AG04449 (cell line): ENCODE results near the gene SLC25A27.

Experiments used
- CTCF ChIA-PET: fragments of 350-600 bp; formaldehyde crosslinking; extraction: SDS; loops from one replicate; lab custom pipeline; 2021; ENCODE audit warnings: antibody characterized with exemption; lab: Yijun Ruan, JAX
- POLR2A ChIA-PET: fragments of 400-600, 350-600 bp; formaldehyde crosslinking; extraction: SDS; loops from one replicate; lab custom pipeline; 2020; ENCODE audit warnings: antibody characterized with exemption, inconsistent platforms; lab: Yijun Ruan, JAX
- DNase-seq: peaks from one replicate; pipeline ENCODE4 v3.0.0-alpha.2; 2010; ENCODE audit warnings: low read depth, low spot score
- H3K4me3 ChIP-seq: 2 replicates; pipeline ENCODE4 v1.5.1; 2011; ENCODE audit warnings: low read depth, mild to moderate bottlenecking, control low read depth, low read length
- CTCF ChIP-seq: IDR thresholded peaks from one replicate; pipeline ENCODE4 v1.5.1; 2011; ENCODE audit warnings: mild to moderate bottlenecking, moderate library complexity, low read length, control low read depth, inconsistent platforms; ENCODE audit not compliant: insufficient read depth; ENCODE audit errors: missing control alignments

The SLC25A27 gene

DNA sequence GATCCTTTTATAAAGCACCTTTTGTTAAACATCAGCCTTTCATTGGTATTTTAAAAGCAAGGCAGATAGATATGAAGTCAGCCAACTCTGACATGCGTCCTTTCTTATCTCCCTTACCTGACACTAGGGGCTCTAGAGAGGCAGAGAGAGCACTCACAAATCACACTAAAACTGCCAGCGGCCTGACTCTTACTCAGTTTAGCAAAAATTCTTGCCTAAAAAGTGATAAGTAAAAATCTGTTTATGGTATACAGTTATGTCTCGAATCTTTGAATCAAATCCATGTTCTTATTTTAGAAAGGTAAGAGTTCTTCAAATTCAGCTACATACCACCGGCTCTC, 24.5 kb downstream of the SLC25A27 start:
- CTCF ChIA-PET: no interaction called here
- no peak overlapping the region for H3K4me3 ChIP-seq
- DNase-seq: no peak
- POLR2A ChIA-PET: no interaction called here
- no peak for TF ChIP-seq CTCF

- ChIA-PET CTCF (no interaction called here), POLR2A (no interaction called here)
- peak; percentile 17 for DNase-seq
- no peak for TF ChIP-seq CTCF
- H3K4me3 ChIP-seq: no peak overlapping the region
Measured at GRCh38 chr6:46684771-46685170, 32.0 kb downstream of the SLC25A27 start.

DNA sequence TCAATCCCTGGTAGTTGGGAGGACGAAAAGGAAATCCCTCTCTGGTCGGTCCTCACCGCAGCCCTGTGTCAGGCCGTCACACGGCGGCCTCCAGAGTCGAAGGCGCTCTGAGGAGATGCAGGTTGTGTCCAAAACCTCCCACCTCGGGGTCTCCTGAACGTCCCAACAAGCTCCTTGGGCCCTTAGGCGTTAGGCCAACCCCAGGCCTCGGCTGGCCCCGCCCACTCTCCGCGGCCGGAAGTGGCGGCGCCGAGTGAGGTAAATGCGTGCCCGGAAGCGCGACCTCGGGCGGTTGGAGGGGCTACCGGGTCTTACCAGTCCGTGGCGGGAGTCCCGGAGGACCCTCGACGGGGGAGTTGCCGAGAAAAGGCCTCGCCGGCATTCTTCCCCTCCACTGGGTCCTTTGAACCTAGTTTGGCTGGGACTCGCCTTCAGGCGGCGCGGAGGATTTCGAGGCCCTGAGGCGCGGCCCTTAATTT, 34.9 kb downstream of the SLC25A27 start, which contains the start of gene TDRD6:
TSS of gene TDRD6 (plus strand) at position 267 of the 479 bp plus-strand sequence. CDS start 244 bp downstream, outside the sequence.
- no peak within 1 kb of the TSS for H3K4me3 ChIP-seq
- no peak for DNase-seq

DNA sequence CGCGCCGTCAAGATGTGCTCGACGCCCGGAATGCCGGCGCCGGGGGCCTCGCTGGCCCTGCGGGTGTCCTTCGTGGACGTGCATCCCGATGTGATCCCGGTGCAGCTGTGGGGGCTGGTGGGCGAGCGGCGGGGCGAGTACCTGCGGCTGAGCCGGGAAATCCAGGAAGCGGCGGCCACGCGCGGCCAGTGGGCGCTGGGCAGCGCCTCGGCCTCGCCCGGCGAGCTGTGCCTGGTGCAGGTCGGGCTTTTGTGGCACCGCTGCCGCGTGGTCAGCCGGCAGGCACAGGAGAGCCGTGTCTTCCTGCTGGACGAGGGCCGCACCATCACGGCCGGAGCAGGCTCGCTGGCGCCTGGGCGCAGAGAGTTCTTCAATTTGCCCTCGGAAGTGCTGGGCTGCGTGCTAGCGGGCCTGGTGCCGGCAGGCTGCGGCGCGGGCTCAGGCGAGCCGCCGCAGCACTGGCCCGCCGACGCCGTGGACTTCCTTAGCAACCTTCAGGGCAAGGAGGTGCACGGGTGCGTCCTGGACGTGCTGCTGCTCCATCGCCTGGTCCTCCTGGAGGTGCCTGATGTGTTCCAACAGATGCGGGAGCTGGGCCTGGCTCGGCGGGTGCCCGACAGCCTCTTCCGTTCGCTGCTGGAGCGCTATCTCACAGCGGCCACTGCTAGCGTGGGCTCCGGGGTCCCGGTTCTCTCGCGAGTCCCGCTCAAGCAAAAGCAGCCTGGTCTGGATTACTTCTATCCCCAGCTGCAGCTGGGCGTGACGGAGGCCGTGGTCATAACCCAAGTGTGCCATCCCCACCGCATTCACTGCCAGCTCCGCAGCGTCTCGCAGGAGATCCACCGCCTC, 35.6 kb downstream of the SLC25A27 start:
- CTCF ChIA-PET: no interaction called here

More for the DNA sequence above, 34.9 kb downstream of the SLC25A27 start, which contains the start of gene TDRD6:
- POLR2A ChIA-PET: no interaction called here
- no peak for TF ChIP-seq CTCF
- CTCF ChIA-PET: no interaction called here

DNA sequence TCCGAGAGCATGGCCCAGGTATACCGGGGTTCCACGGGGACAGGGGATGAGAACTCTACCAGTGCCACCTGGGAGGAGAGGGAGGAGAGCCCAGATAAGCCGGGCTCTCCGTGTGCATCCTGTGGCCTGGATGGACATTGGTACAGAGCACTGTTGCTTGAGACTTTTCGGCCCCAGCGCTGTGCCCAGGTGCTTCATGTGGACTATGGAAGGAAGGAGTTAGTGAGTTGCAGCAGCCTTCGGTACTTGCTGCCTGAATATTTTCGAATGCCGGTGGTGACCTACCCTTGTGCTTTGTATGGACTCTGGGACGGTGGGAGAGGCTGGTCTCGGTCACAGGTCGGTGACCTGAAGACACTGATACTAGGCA, 36.2 kb downstream of the SLC25A27 start:
- no peak overlapping the region for H3K4me3 ChIP-seq
- DNase-seq: no peak
- ChIA-PET POLR2A (no interaction called here), CTCF (no interaction called here)
- no peak for TF ChIP-seq CTCF

More for the DNA sequence above, 35.6 kb downstream of the SLC25A27 start:
- TF ChIP-seq CTCF: no peak
- POLR2A ChIA-PET: no interaction called here
- no peak overlapping the region for H3K4me3 ChIP-seq
- DNase-seq: no peak

DNA sequence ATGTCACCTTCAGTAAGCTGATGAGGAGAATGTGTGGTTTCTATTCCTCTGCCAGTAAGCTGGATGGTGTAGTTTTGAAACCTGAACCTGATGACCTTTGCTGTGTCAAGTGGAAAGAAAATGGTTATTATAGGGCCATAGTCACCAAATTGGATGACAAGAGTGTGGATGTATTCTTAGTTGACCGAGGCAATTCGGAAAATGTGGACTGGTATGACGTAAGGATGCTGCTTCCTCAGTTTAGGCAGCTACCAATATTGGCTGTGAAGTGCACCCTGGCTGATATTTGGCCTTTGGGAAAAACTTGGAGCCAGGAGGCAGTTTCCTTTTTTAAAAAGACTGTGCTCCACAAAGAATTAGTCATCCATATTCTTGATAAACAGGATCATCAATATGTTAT, 36.9 kb downstream of the SLC25A27 start:
- no peak for TF ChIP-seq CTCF
- DNase-seq: no peak
- H3K4me3 ChIP-seq: no peak overlapping the region
- ChIA-PET CTCF (no interaction called here), POLR2A (no interaction called here)
